GM18909 (cell line): ENCODE measurements around the gene TTLL8.

ENCODE experiments used
- ATAC-seq: cut with Tn5 transposase; IDR thresholded peaks from one replicate; pipeline ENCODE4 v1.9.1; 2021; ENCODE audit warnings: mild to moderate bottlenecking; ENCODE audit not compliant: unreplicated experiment, poor library complexity

TTLL8 gene

GRCh38 chr22:50063589-50064393 is 5.7 kb upstream of the TTLL8 start:
- no peak for ATAC-seq

GRCh38 chr22:50062509-50063135 is 4.5 kb upstream of the TTLL8 start:
- no peak for ATAC-seq

GRCh38 chr22:50061824-50062355 is 3.8 kb upstream of the TTLL8 start:
- ATAC-seq = no peak

- no peak for ATAC-seq
Observed at GRCh38 chr22:50061141-50061823, 3.2 kb upstream of the TTLL8 start.

GRCh38 chr22:50060441-50061140 is 2.5 kb upstream of the TTLL8 start:
- no peak for ATAC-seq

- ATAC-seq = no peak
Observed at GRCh38 chr22:50059881-50060262, 1.8 kb upstream of the TTLL8 start.

GRCh38 chr22:50058906-50059880 is 1.1 kb upstream of the TTLL8 start:
- ATAC-seq = no peak

GRCh38 chr22:50057278-50058060 is 629 bp downstream of the TTLL8 start:
- no peak for ATAC-seq

GRCh38 chr22:50056214-50056972 is 1.7 kb downstream of the TTLL8 start:
- ATAC-seq = no peak

GRCh38 chr22:50053861-50054260 is 4.2 kb downstream of the TTLL8 start:
- no peak for ATAC-seq

- no peak for ATAC-seq
Observed at GRCh38 chr22:50051930-50052329, 6.2 kb downstream of the TTLL8 start.

- no peak for ATAC-seq
Observed at GRCh38 chr22:50049299-50050195, 8.6 kb downstream of the TTLL8 start.

GRCh38 chr22:50048836-50049235 is 9.3 kb downstream of the TTLL8 start:
- ATAC-seq = no peak

- no peak for ATAC-seq
Observed at GRCh38 chr22:50048061-50048765, 9.9 kb downstream of the TTLL8 start.

- no peak for ATAC-seq
Observed at GRCh38 chr22:50047346-50047745, 10.8 kb downstream of the TTLL8 start.

GRCh38 chr22:50046481-50047245 is 11.4 kb downstream of the TTLL8 start:
- no peak for ATAC-seq
